ENCODE results near the gene POLE3.
"Not testable (repeated sequence)": the region's sequence is repeated elsewhere in the genome, so short reads cannot be mapped to it uniquely, and the experiment has no call there.

The POLE3 gene, protein sequence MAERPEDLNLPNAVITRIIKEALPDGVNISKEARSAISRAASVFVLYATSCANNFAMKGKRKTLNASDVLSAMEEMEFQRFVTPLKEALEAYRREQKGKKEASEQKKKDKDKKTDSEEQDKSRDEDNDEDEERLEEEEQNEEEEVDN

DNA sequence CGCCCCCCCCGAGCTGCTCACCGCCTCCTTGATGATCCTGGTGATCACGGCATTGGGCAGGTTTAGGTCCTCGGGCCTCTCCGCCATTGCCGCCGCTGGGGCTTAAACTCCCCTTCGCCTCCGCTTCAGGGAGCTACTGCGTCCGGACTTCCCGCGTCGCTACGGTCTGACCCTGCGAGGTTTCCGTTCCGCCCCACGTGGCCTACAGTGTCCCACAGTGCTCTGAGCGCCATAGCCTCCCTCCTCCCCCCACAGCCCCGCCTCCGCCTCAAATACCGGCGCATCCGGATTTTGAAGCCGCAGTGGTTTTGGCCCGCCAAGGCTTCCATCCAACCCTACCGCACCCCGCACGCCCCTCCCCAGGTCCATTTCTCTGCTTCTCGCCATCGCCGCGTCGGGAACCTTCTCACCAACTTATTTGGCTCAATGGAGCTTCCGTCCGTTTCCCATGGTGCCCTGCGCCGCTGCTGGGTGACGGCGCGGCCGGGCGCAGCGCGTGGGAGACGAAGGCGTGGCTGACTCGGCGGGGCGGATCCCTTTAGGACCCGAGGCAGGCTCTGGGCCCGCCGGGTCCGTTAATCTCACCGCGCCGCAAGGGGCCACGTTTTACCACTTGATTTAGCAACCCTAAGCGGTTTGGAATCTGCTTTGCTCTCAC, at the start of gene POLE3, which contains the start of gene C9orf43:
POLE3 (minus strand) TSS at position 469 of the 658 bp plus-strand sequence; CDS start at position 87, 382 bp downstream.
C9orf43 (plus strand) TSS at position 541 of the 658 bp plus-strand sequence. CDS start 2,747 bp downstream, outside the sequence.
- TF ChIP-seq POLR2A (IDR thresholded peaks at IDR 0.05; ENCODE audit: low read length) (peak; percentile 88), GATA1 (IDR thresholded peaks at IDR 0.05; ENCODE audit: low read depth, low read length) (no peak)
- peak; percentile 97 to 98 for DNase-seq

GRCh38 chr9:113456235-113456634, 45.8 kb upstream of the POLE3 start:
- TF ChIP-seq POLR2A (IDR thresholded peaks at IDR 0.05; ENCODE audit: low read length) (no peak), GATA1 (IDR thresholded peaks at IDR 0.05; ENCODE audit: low read depth, low read length) (no peak)
- DNase-seq, result no peak

DNA sequence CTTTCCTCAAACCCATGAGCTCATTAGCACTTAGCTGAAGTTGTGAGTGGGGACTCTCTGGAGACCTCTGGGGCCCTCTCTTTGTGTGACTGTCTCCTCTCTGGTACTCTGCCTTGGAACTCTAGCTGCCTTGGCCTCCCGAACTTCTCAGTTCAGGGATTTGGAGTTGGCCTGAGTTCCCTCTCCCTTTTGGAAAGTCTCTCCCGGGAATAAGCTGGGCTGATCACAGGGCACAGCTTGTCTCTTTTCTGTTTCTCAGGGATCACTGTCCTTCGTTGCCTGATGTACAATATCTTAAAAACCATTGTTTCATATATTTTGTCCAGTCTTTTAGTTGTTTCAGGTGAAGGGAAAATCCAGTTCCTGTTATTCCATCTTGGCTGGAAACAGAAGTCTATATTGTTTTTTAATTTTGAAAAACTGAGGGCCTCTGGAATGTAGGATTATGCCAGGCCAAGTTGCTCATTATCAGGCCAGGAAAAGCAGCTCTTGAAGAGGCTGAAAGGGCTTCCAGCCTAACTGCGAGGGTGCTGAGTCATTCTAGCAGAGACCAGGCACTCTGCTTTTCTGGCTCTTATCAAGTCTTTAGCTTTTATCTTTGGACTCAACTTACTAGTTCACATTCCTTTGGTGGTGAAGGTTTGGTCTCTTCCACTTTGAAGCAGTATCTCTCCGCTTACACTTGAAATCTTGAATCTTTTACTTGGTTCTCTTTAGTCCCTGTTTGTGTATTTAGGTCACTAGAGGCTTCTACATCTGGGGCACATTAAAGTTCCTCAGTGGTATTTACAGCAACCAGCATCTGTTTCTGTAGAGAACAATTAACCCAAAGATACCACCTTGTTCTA, 44.7 kb upstream of the POLE3 start:
- DNase-seq, result peak; percentile 92 to 94
- peak; percentile 31 for TF ChIP-seq POLR2A (IDR thresholded peaks at IDR 0.05; ENCODE audit: low read length)
- no peak for TF ChIP-seq GATA1 (IDR thresholded peaks at IDR 0.05; ENCODE audit: low read depth, low read length)

DNA sequence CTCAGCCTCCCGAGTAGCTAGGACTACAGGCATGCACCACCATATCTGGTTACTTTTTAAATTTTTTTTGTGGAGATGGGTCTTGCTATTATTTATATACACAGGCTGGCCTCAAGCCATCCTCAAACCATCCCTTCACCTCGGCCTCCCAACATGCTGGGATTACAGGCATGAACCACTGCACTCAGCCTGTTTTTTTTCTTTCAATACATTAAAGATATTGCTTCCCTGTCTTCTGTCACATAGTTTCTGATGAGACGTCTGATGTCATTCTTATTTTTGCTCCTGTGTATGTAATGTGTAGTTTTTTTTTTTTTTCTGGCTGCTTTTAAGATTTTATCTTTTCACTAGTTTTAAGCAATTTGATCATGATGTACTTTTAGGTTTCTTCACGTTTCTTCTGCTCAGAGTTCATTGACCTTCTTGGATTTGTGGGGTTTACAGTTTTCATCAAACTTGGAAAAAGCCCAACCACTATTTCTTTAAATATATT, 41.7 kb upstream of the POLE3 start:
- TF ChIP-seq GATA1 (IDR thresholded peaks at IDR 0.05; ENCODE audit: low read depth, low read length) (no peak), POLR2A (IDR thresholded peaks at IDR 0.05; ENCODE audit: low read length) (no peak)
- peak in 1 of 2 experiments; percentile 20 for DNase-seq

GRCh38 chr9:113449376-113449775, 38.9 kb upstream of the POLE3 start:
- no peak for DNase-seq
- TF ChIP-seq GATA1 (IDR thresholded peaks at IDR 0.05; ENCODE audit: low read depth, low read length) (no peak), POLR2A (IDR thresholded peaks at IDR 0.05; ENCODE audit: low read length) (no peak)

- peak; percentile 43 to 71 for DNase-seq
- no peak for TF ChIP-seq POLR2A (IDR thresholded peaks at IDR 0.05; ENCODE audit: low read length)
- TF ChIP-seq GATA1 (IDR thresholded peaks at IDR 0.05; ENCODE audit: low read depth, low read length), result no peak
Observed at GRCh38 chr9:113446323-113446740, 35.9 kb upstream of the POLE3 start.

GRCh38 chr9:113444736-113445135, 34.3 kb upstream of the POLE3 start:
- no peak for DNase-seq
- no peak for TF ChIP-seq GATA1 (IDR thresholded peaks at IDR 0.05; ENCODE audit: low read depth, low read length)
- TF ChIP-seq POLR2A (IDR thresholded peaks at IDR 0.05; ENCODE audit: low read length), result no peak

- DNase-seq, result not testable (repeated sequence)
Observed at GRCh38 chr9:113437716-113438115, 27.2 kb upstream of the POLE3 start.

- no peak for TF ChIP-seq GATA1 (IDR thresholded peaks at IDR 0.05; ENCODE audit: low read depth, low read length)
- no peak for TF ChIP-seq POLR2A (IDR thresholded peaks at IDR 0.05; ENCODE audit: low read length)
- DNase-seq, result no peak
Observed at GRCh38 chr9:113436728-113437515, 26.4 kb upstream of the POLE3 start.

GRCh38 chr9:113431191-113431590, 20.7 kb upstream of the POLE3 start:
- TF ChIP-seq GATA1 (IDR thresholded peaks at IDR 0.05; ENCODE audit: low read depth, low read length) (no peak), POLR2A (IDR thresholded peaks at IDR 0.05; ENCODE audit: low read length) (no peak)
- DNase-seq, result no peak

GRCh38 chr9:113428062-113428615, 17.7 kb upstream of the POLE3 start:
- DNase-seq, result no peak
- TF ChIP-seq GATA1 (IDR thresholded peaks at IDR 0.05; ENCODE audit: low read depth, low read length) (no peak), POLR2A (IDR thresholded peaks at IDR 0.05; ENCODE audit: low read length) (no peak)

DNA sequence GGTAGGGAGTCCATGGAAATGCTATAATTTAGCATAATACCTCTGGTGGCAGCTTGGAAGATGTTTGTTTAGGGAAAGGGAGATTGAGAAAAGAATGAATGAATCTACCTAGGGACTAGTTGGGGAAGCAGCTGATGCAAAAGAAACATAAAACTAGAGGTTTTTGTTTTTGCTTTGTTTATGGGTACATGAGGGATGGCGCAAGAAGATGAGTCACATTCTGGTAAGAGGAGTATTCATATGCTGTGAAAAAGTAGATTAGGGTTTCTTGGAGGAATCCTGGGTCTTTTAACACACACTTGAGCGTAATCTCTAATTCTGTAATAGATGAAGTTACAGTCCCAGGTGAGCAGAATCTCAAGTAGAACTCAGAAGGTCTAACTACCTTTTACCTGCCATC, 17.2 kb upstream of the POLE3 start:
- peak in 1 of 2 experiments; percentile 18 for DNase-seq
- TF ChIP-seq POLR2A (IDR thresholded peaks at IDR 0.05; ENCODE audit: low read length) (no peak), GATA1 (IDR thresholded peaks at IDR 0.05; ENCODE audit: low read depth, low read length) (no peak)

DNA sequence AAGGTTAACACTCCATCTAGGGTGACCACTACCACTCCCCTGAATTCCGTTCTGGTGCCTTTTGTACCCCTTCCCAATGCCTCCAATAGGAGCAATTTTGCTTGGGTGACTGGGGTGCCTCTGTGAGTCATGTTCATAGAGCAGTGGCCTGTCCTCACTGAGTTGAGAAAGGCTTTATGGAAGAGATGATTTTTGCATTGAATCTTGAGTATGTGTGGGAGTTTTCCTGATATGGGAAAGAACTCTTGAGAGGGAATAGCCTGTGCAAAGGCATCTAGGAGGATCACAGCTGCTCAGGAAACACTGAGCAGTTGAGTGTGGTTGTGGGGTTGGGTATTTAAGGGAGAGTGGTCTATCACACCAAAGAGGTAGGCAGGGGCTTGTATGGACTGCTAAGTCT, 16.2 kb upstream of the POLE3 start:
- no peak for DNase-seq

More for the DNA sequence above, 16.2 kb upstream of the POLE3 start:
- TF ChIP-seq GATA1 (IDR thresholded peaks at IDR 0.05; ENCODE audit: low read depth, low read length) (no peak), POLR2A (IDR thresholded peaks at IDR 0.05; ENCODE audit: low read length) (no peak)

Data from erythroblast (primary cell).